Measurements from ENCODE around the gene WDFY4.

Gene WDFY4

GRCh38 chr10:48751730-48752129 is 67.1 kb downstream of the WDFY4 start:
- DNase-seq: no peak

- DNase-seq: no peak
These were observed 73.7 kb downstream of the WDFY4 start for GRCh38 chr10:48758411-48758810.

- no peak for DNase-seq
These were observed 74.6 kb downstream of the WDFY4 start for GRCh38 chr10:48759113-48759901.

GRCh38 chr10:48760983-48761382 is 76.3 kb downstream of the WDFY4 start:
- no peak for DNase-seq

- no peak for DNase-seq
These were observed 77.7 kb downstream of the WDFY4 start for GRCh38 chr10:48762064-48763042.

GRCh38 chr10:48763403-48763965 is 78.8 kb downstream of the WDFY4 start:
- DNase-seq: no peak

- no peak for DNase-seq
These were observed 79.8 kb downstream of the WDFY4 start for GRCh38 chr10:48764486-48764885.

- no peak for DNase-seq
These were observed 80.4 kb downstream of the WDFY4 start for GRCh38 chr10:48765039-48765438.

GRCh38 chr10:48765527-48765926 is 80.9 kb downstream of the WDFY4 start:
- no peak for DNase-seq

- DNase-seq: no peak
These were observed 82.9 kb downstream of the WDFY4 start for GRCh38 chr10:48767373-48768143.

- DNase-seq: no peak
These were observed 83.6 kb downstream of the WDFY4 start for GRCh38 chr10:48768144-48768766.

GRCh38 chr10:48768926-48769325 is 84.3 kb downstream of the WDFY4 start:
- no peak for DNase-seq

GRCh38 chr10:48769706-48770435 is 85.2 kb downstream of the WDFY4 start:
- no peak for DNase-seq

- DNase-seq: no peak
These were observed 86.0 kb downstream of the WDFY4 start for GRCh38 chr10:48770561-48771089.

- DNase-seq: no peak
These were observed 86.6 kb downstream of the WDFY4 start for GRCh38 chr10:48771234-48771633.

GRCh38 chr10:48772059-48772458 is 87.4 kb downstream of the WDFY4 start:
- DNase-seq: no peak

GRCh38 chr10:48773580-48773979 is 88.9 kb downstream of the WDFY4 start:
- no peak for DNase-seq

- no peak for DNase-seq
These were observed 89.9 kb downstream of the WDFY4 start for GRCh38 chr10:48774416-48775205.

GRCh38 chr10:48775206-48775517 is 90.5 kb downstream of the WDFY4 start:
- DNase-seq: no peak

- no peak for DNase-seq
These were observed 91.4 kb downstream of the WDFY4 start for GRCh38 chr10:48776005-48776522.

All from NCI-H748 treated with DMSO at 0.1 percent for 48 hours (cell line).